MG63 (cell line): ENCODE data around the gene PCSK6. TPM values are rescaled to one million over a fixed set of nuclear protein-coding genes. Genes with fewer than 3 reads are reported as not detected.
"Not testable (repeated sequence)": the region's sequence is repeated elsewhere in the genome, so short reads cannot be mapped to it uniquely, and the experiment has no call there.

ENCODE experiments used
- DNase-seq: peaks from one replicate; pipeline ENCODE4 v3.0.0-alpha.2; 2020
- H3K27me3 ChIP-seq: fragments of 250-450 bp; sonication (Bioruptor Pico); 2 replicates; pipeline ENCODE4 v1.5.1; 2020; ENCODE audit warnings: mild to moderate bottlenecking, moderate library complexity
- H3K36me3 ChIP-seq: fragments of 250-450 bp; sonication (Bioruptor Pico); 2 replicates; pipeline ENCODE4 v1.5.1; 2020; ENCODE audit warnings: mild to moderate bottlenecking, moderate library complexity
- H3K4me3 ChIP-seq: fragments of 250-450 bp; sonication (Bioruptor Pico); 2 replicates; pipeline ENCODE4 v1.5.1; 2020; ENCODE audit warnings: mild to moderate bottlenecking, moderate library complexity
- H3K9me3 ChIP-seq: fragments of 250-450 bp; sonication (Bioruptor Pico); 2 replicates; pipeline ENCODE4 v1.5.1; 2020; ENCODE audit warnings: mild to moderate bottlenecking, moderate library complexity
- total RNA-seq: library from RNA; depleted of rRNA; stranded (reverse); fragments of >200 nt; shearing (Covaris generic); gene quantifications from 2 replicates; pipeline ENCODE4 v1.2.3, GENCODE V29; 2014; ENCODE audit warnings: low replicate concordance

The PCSK6 gene
- total RNA-seq, 1 experiment from 2014 or later: 48.8 TPM

- H3K9me3 ChIP-seq: no peaks in the 10 kb centered on the region
- H3K4me3 ChIP-seq: no peak overlapping the region
- H3K27me3 ChIP-seq: no peaks in the 10 kb centered on the region
- no peak for DNase-seq
- peaks cover 53% of the 10 kb centered on the region for H3K36me3 ChIP-seq
These were observed 63.6 kb downstream of the PCSK6 start for GRCh38 chr15:101425787-101426365.

DNA sequence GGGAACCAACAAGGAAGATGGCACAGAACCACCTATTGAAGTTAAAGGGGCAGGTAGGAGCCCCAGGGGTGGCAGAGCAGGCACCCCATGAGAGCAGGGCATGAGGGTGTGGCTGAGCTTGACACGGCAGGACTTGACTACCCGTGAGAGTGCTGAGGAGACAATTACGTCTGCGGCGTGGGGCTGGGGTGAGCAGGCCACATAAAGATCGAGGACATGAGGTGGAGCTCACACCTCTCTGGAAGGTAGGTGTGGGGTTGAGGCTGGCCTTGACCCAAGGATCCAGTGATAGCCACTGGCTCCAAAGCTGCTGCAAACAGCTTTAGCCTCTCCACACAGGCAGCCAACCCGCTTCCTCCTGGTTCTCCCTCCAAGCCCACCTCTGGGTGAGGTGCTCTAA lies 64.5 kb downstream of the PCSK6 start:
- Histone ChIP-seq H3K36me3 (peaks cover 46% of the 10 kb centered on the region), H3K4me3 (no peak overlapping the region), H3K27me3 (no peaks in the 10 kb centered on the region), H3K9me3 (no peaks in the 10 kb centered on the region)
- no peak for DNase-seq

DNA sequence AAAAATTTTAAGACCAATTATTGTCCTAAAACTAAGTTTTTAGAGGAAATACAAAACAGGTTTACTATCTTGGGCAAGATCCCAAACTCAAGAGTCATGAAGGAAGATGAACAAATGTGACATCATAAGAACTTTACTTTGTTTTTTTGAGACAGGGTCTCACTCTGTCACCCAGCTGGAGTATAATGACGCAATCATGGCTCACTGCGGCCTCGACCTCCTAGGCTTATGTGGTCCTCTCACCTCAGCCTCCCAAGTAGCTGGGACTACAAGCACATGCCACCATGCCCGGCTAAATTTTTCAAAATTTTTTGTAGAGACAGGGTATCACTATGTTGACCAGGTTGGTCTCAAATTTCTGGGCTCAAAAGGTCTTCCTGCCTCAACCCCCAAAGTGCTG lies 69.3 kb downstream of the PCSK6 start:
- Histone ChIP-seq H3K9me3 (no peaks in the 10 kb centered on the region), H3K4me3 (no peak overlapping the region), H3K27me3 (no peaks in the 10 kb centered on the region), H3K36me3 (peaks cover 27% of the 10 kb centered on the region)
- DNase-seq: no peak

GRCh38 chr15:101416475-101416874 lies 73.0 kb downstream of the PCSK6 start:
- H3K4me3 ChIP-seq, H3K9me3 ChIP-seq, H3K27me3 ChIP-seq, DNase-seq: not testable (repeated sequence)
- peaks cover 16% of the 10 kb centered on the region for H3K36me3 ChIP-seq

- Histone ChIP-seq H3K4me3 (no peak overlapping the region), H3K9me3 (no peaks in the 10 kb centered on the region), H3K27me3 (no peaks in the 10 kb centered on the region), H3K36me3 (peaks cover 18% of the 10 kb centered on the region)
- DNase-seq: no peak
These were observed 76.3 kb downstream of the PCSK6 start for GRCh38 chr15:101413239-101413638.

DNA sequence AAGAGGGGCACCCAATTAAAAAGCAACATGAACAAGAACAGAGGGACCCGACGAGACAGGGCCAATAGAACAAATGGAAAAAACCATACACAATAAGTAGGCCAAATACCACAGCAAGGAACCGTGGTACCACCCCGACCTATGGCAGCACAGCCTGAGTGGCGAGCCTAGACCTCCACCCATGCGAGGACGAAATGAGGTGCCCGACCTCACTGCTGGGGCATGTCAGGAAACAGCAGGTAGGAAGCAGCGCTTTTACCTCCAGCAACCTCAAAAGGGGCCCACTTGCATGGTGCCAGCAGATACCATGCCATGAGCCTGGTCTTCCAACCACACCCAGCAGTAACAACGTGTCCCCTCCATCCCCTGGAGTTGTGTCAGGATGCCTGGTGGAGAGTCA lies 77.9 kb downstream of the PCSK6 start:
- DNase-seq: no peak
- no peaks in the 10 kb centered on the region for H3K9me3 ChIP-seq
- no peak overlapping the region for H3K4me3 ChIP-seq
- H3K36me3 ChIP-seq: peaks cover 25% of the 10 kb centered on the region
- H3K27me3 ChIP-seq: no peaks in the 10 kb centered on the region

DNA sequence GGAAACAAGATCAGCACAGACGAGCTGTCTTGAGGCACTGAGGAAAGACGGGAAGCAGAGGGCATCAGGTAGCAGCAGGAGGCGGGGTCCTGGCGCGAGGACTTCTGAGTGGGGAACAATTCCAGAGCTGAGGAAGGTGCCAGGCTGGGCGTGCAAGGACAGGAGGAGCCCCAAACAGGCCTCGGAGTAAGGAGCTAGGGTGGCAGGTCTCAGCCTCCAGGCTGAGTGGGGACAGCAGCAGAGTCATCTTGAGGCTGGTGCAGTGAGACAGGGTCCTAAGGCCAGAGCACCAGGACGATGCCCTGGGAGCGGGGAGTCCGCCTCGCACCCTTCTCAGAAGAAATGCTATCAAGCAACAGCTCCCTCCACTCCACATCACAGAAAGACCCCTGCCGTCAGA lies 78.4 kb downstream of the PCSK6 start:
- no peaks in the 10 kb centered on the region for H3K9me3 ChIP-seq
- peaks cover 26% of the 10 kb centered on the region for H3K36me3 ChIP-seq
- DNase-seq: no peak
- no peak overlapping the region for H3K4me3 ChIP-seq
- H3K27me3 ChIP-seq: no peaks in the 10 kb centered on the region

DNA sequence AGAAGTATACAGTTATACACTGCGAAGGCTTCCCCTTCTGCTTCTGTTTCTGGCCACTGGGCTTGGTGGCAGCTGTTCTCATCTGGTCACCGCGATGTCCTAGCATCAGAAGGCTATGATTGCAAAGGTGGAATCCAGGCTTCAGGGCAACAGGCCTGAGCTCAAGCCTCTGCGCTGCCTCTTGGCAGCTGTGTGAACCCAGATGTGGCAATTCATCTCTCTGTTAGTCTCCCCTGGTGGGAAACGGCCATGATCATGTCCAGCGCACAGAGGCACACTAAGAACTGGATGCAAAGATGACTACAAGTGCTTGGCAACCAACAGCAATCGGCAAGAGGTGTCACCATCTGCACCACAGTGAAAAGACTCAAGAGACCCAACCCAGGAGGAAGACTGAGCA lies 78.9 kb downstream of the PCSK6 start:
- Histone ChIP-seq H3K27me3 (no peaks in the 10 kb centered on the region), H3K4me3 (no peak overlapping the region), H3K9me3 (no peaks in the 10 kb centered on the region), H3K36me3 (peaks cover 26% of the 10 kb centered on the region)
- DNase-seq: no peak

GRCh38 chr15:101409621-101410020 lies 79.9 kb downstream of the PCSK6 start:
- H3K36me3 ChIP-seq: peaks cover 29% of the 10 kb centered on the region
- H3K27me3 ChIP-seq: no peaks in the 10 kb centered on the region
- no peak for DNase-seq
- H3K9me3 ChIP-seq: no peaks in the 10 kb centered on the region
- H3K4me3 ChIP-seq: no peak overlapping the region

- H3K27me3 ChIP-seq: no peaks in the 10 kb centered on the region
- H3K9me3 ChIP-seq: no peaks in the 10 kb centered on the region; the same call in 1 of the 2 replicates
- H3K4me3 ChIP-seq: no peak overlapping the region
- peaks cover 32% of the 10 kb centered on the region for H3K36me3 ChIP-seq
- no peak for DNase-seq
These were observed 81.3 kb downstream of the PCSK6 start for GRCh38 chr15:101407966-101408775.

DNA sequence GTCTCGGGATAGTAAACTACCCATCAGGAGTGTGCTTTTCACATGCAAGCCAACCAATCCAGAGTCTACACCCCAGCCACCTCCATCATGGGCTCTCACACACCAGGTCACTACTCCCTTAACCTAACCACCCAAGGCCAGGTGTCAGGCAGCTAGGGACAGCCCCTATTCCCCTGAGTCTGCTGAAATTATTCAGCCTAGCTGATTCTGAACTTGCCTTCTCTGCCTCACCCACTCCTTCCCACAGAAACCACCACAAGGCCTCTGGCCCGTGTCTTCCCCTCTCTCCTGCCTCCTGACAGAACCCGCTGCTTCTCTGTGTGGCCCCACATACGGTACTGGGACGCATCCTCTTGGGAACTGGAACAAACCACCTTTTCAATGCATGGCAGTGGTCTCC lies 82.1 kb downstream of the PCSK6 start:
- no peaks in the 10 kb centered on the region for H3K27me3 ChIP-seq
- peaks cover 32% of the 10 kb centered on the region for H3K36me3 ChIP-seq
- H3K4me3 ChIP-seq: no peak overlapping the region
- no peak for DNase-seq
- H3K9me3 ChIP-seq: no peaks in the 10 kb centered on the region; the same call in 1 of the 2 replicates

DNA sequence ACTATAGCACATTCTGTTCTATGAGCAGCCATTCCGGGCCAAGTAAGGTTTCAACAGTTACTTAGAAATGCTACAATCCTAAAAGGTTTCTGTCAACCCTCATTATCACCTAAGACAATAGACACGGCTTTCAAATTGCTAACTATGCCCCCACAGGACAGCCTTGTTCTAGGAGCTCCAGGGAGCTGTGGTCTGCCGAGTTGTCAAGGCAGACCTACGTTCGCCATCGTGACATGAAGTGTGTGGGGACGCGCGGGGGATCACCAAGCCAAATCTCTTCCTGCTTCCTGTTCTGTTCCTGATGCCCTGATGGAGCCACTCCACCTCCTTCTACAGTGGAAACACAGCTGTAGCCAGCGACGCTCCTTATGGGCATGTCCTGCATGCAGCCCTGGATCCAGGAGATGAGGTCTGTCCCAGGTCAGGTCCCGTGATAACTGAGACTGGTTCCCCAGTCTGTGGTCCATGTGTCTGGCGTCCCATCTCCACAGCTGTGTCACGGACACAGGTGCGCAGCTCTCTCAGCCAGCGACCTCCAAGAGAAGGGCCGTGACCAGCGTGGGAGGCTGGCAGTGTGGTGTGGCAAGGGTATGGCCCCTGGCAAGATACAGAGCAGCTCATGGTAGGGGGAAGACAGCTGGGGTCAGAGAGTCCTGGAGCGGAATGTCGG lies 82.8 kb downstream of the PCSK6 start:
- no peak for DNase-seq
- Histone ChIP-seq H3K9me3 (no peaks in the 10 kb centered on the region; the same call in 1 of the 2 replicates), H3K27me3 (no peaks in the 10 kb centered on the region), H3K4me3 (no peak overlapping the region), H3K36me3 (peaks cover 33% of the 10 kb centered on the region)

GRCh38 chr15:101406036-101406435 lies 83.5 kb downstream of the PCSK6 start:
- H3K36me3 ChIP-seq: peaks cover 37% of the 10 kb centered on the region
- DNase-seq: no peak
- H3K4me3 ChIP-seq: no peak overlapping the region
- H3K27me3 ChIP-seq: no peaks in the 10 kb centered on the region
- H3K9me3 ChIP-seq: no peaks in the 10 kb centered on the region; the same call in 1 of the 2 replicates

GRCh38 chr15:101404245-101404644 lies 85.3 kb downstream of the PCSK6 start:
- H3K27me3 ChIP-seq: no peaks in the 10 kb centered on the region
- no peak for DNase-seq
- H3K9me3 ChIP-seq: no peaks in the 10 kb centered on the region; the same call in 1 of the 2 replicates
- H3K36me3 ChIP-seq: peaks cover 34% of the 10 kb centered on the region
- no peak overlapping the region for H3K4me3 ChIP-seq

DNA sequence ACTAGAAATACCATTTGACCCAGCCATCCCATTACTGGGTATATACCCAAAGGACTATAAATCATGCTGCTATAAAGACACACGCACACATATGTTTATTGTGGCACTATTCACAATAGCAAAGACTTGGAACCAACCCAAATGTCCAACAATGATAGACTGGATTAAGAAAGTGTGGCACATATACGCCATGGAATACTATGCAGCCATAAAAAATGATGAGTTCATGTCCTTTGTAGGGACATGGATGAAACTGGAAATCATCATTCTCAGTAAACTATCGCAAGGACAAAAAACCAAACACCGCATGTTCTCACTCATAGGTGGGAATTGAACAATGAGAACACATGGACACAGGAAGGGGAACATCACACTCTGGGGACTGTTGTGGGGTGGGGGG lies 86.6 kb downstream of the PCSK6 start:
- H3K27me3 ChIP-seq, DNase-seq, H3K9me3 ChIP-seq, H3K4me3 ChIP-seq: not testable (repeated sequence)
- peaks cover 39% of the 10 kb centered on the region for H3K36me3 ChIP-seq

DNA sequence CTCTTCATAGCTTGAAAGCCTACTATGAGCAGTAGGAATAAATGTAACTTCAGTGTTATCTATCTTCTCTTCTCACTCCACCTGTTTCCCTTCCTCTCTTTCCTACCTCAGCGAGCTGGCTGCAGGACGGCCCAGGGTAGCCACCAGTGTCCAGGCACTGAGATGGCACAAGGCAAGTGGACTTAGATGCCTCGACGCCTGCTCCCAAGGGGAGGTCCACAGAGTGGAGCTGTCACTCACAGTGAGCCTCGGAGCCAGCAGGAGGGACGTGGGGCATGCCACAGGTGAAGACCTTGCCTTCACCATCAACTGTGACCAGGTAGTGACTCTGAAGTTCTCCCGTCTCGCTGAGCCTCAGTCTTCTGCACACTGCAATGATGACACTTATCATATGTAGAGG lies 88.2 kb downstream of the PCSK6 start:
- Histone ChIP-seq H3K36me3 (peaks cover 38% of the 10 kb centered on the region), H3K4me3 (no peak overlapping the region), H3K9me3 (no peaks in the 10 kb centered on the region; the same call in 1 of the 2 replicates), H3K27me3 (no peaks in the 10 kb centered on the region)
- no peak for DNase-seq

DNA sequence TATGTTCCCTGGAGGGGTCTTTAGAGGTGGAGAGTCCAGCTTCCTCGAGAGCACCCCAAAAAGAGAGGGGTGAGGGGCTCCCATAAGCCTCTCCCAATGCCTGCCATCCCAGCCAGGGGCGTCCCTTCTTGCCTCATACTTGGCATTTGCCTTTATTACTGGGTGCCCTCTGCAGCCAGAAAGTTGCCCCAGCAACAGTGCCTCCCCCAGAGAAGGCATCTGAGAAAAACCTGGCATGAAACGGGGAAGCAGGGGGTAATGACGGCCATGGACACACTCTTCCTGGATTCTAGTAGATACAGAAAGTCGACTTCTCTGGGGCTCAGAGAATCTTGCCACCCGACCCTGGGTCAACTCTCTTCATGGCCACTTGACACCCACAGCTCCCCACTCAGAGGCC lies 90.1 kb downstream of the PCSK6 start:
- no peak for DNase-seq
- no peaks in the 10 kb centered on the region for H3K27me3 ChIP-seq
- H3K9me3 ChIP-seq: no peaks in the 10 kb centered on the region; the same call in 1 of the 2 replicates
- H3K36me3 ChIP-seq: peaks cover 39% of the 10 kb centered on the region
- no peak overlapping the region for H3K4me3 ChIP-seq
